Measurements from ENCODE around the gene ACVR1.

The ACVR1 gene

GRCh38 chr2:157819761-157820160, 56.4 kb downstream of the ACVR1 start:
- no peak for TF ChIP-seq CTCF (conservative IDR thresholded peaks at IDR 0.05; ENCODE audit: low read depth, low read length)
- no peak overlapping the region for H3K4me3 ChIP-seq (ENCODE audit: low read depth, low read length)
- DNase-seq (ENCODE audit: low read depth) = no peak

GRCh38 chr2:157818227-157818626, 57.9 kb downstream of the ACVR1 start:
- TF ChIP-seq CTCF (conservative IDR thresholded peaks at IDR 0.05; ENCODE audit: low read depth, low read length) = no peak
- DNase-seq (ENCODE audit: low read depth) = no peak
- no peak overlapping the region for H3K4me3 ChIP-seq (ENCODE audit: low read depth, low read length)

GRCh38 chr2:157815421-157815820, 60.7 kb downstream of the ACVR1 start:
- DNase-seq (ENCODE audit: low read depth) = no peak
- no peak overlapping the region for H3K4me3 ChIP-seq (ENCODE audit: low read depth, low read length)
- no peak for TF ChIP-seq CTCF (conservative IDR thresholded peaks at IDR 0.05; ENCODE audit: low read depth, low read length)

GRCh38 chr2:157813467-157813866, 62.7 kb downstream of the ACVR1 start:
- no peak for TF ChIP-seq CTCF (conservative IDR thresholded peaks at IDR 0.05; ENCODE audit: low read depth, low read length)
- H3K4me3 ChIP-seq (ENCODE audit: low read depth, low read length) = no peak overlapping the region
- DNase-seq (ENCODE audit: low read depth) = no peak

- no peak for TF ChIP-seq CTCF (conservative IDR thresholded peaks at IDR 0.05; ENCODE audit: low read depth, low read length)
- no peak overlapping the region for H3K4me3 ChIP-seq (ENCODE audit: low read depth, low read length)
- peak; percentile 42 for DNase-seq (ENCODE audit: low read depth)
These were observed 66.1 kb downstream of the ACVR1 start for GRCh38 chr2:157810037-157810436.

- peak; percentile 81 for DNase-seq (ENCODE audit: low read depth)
These were observed 66.9 kb downstream of the ACVR1 start for GRCh38 chr2:157809212-157809611.

More at GRCh38 chr2:157809212-157809611, 66.9 kb downstream of the ACVR1 start:
- TF ChIP-seq CTCF (conservative IDR thresholded peaks at IDR 0.05; ENCODE audit: low read depth, low read length) = no peak
- H3K4me3 ChIP-seq (ENCODE audit: low read depth, low read length) = no peak overlapping the region
